ENCODE data around the gene PKHD1.

GRCh38 chr6:52104979-52105378 lies 17.6 kb upstream of the PKHD1 start:
- no peak for TF ChIP-seq CHD2 (IDR thresholded peaks at IDR 0.05; ENCODE audit: low read depth, low read length)
- no peak for TF ChIP-seq MTERF4 (CRISPR knock-in tag; IDR thresholded peaks at IDR 0.05)
- no peak for TF ChIP-seq CTCF (CRISPR knock-in tag; IDR thresholded peaks at IDR 0.05)
- TF ChIP-seq NFKBIZ (CRISPR knock-in tag; IDR thresholded peaks at IDR 0.05) = no peak
- TF ChIP-seq SMC3 (IDR thresholded peaks at IDR 0.05; ENCODE audit: low read length) = no peak
- no peak for TF ChIP-seq POLR2A (IDR thresholded peaks at IDR 0.05; ENCODE audit: insufficient read depth in 1 of 2, low read depth in 2 of 2, low read length in 2 of 2)
- TF ChIP-seq POLR2AphosphoS2 (IDR thresholded peaks at IDR 0.05; ENCODE audit: low read depth, low read length) = no peak
- TF ChIP-seq ZNF552 (CRISPR knock-in tag; IDR thresholded peaks at IDR 0.05; ENCODE audit: borderline replicate concordance) = no peak
- no peak for TF ChIP-seq CREM (IDR thresholded peaks at IDR 0.05)
- no peak for TF ChIP-seq CREM (CRISPR knock-in tag; IDR thresholded peaks at IDR 0.05)
- no peak for TF ChIP-seq PATZ1 (CRISPR knock-in tag; IDR thresholded peaks at IDR 0.05)
- TF ChIP-seq SP1 (IDR thresholded peaks at IDR 0.05) = no peak
- no peak for TF ChIP-seq SP1 (CRISPR knock-in tag; IDR thresholded peaks at IDR 0.05)
- TF ChIP-seq ZNF274 (CRISPR knock-in tag; IDR thresholded peaks at IDR 0.05) = no peak
- no peak for TF ChIP-seq FOXP1 (IDR thresholded peaks at IDR 0.05)
- no peak for TF ChIP-seq FOXP1 (CRISPR knock-in tag; IDR thresholded peaks at IDR 0.05)
- no peak for TF ChIP-seq ATF3 (CRISPR knock-in tag; IDR thresholded peaks at IDR 0.05)

All from HepG2 (cell line).